ENCODE data around the gene FAM90A26.
"Not testable (repeated sequence)": the region's sequence is repeated elsewhere in the genome, so short reads cannot be mapped to it uniquely, and the experiment has no call there.

Gene FAM90A26

DNA sequence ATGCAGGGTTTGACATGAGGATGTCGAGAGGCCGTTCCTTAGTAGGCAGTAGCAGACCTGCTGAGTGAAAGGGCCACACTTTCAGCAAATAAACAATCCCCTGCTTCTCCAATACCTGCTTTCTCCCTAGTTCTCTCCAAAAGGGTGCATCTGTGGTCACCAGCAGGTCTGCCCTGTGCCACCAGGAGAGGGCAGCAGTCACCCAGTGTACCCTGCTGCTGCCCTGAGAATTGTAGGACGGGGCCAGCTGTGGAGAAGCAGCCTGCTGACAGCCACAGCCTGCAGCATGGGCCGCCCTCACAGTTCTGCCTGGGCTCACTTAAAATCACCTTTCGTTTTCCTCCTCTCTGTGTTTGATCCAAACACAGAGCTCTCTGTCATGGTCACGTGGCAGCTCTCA, 11.8 kb upstream of the FAM90A26 start:
- TF ChIP-seq, protein P1, sequence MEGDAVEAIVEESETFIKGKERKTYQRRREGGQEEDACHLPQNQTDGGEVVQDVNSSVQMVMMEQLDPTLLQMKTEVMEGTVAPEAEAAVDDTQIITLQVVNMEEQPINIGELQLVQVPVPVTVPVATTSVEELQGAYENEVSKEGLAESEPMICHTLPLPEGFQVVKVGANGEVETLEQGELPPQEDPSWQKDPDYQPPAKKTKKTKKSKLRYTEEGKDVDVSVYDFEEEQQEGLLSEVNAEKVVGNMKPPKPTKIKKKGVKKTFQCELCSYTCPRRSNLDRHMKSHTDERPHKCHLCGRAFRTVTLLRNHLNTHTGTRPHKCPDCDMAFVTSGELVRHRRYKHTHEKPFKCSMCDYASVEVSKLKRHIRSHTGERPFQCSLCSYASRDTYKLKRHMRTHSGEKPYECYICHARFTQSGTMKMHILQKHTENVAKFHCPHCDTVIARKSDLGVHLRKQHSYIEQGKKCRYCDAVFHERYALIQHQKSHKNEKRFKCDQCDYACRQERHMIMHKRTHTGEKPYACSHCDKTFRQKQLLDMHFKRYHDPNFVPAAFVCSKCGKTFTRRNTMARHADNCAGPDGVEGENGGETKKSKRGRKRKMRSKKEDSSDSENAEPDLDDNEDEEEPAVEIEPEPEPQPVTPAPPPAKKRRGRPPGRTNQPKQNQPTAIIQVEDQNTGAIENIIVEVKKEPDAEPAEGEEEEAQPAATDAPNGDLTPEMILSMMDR (IDR thresholded peaks at IDR 0.05; ENCODE audit: low read depth, low read length): peak; percentile 55
- not testable (repeated sequence) for H3K9me3 ChIP-seq (ENCODE audit: severe bottlenecking); H3K36me3 ChIP-seq; H3K27ac ChIP-seq; H3K4me3 ChIP-seq (ENCODE audit: low read depth, low read length); H3K27me3 ChIP-seq (ENCODE audit: insufficient read depth, low read depth, severe bottlenecking)
- peak; percentile 43 for DNase-seq

DNA sequence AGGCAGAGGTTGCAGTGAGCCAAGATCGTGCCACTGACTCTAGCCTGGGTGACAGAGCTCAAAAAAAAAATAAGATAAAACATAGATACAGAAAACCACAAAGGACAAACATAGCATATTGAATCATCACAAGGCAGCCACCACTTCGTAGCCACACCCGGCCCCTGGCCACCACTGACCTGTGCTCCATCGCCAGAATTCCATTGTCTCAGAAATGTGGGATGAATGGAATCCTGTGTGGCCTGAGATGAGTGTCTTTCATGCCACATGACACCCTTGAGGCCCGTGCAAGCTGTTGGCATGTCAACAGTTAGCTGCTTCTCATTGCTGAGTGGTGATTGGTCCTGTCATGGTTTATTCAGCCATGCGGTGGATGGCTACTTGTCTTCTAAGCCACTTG, 10.2 kb upstream of the FAM90A26 start:
- H3K9me3 ChIP-seq (ENCODE audit: severe bottlenecking); H3K36me3 ChIP-seq; H3K27me3 ChIP-seq (ENCODE audit: insufficient read depth, low read depth, severe bottlenecking); DNase-seq; H3K27ac ChIP-seq; H3K4me3 ChIP-seq (ENCODE audit: low read depth, low read length): not testable (repeated sequence)

DNA sequence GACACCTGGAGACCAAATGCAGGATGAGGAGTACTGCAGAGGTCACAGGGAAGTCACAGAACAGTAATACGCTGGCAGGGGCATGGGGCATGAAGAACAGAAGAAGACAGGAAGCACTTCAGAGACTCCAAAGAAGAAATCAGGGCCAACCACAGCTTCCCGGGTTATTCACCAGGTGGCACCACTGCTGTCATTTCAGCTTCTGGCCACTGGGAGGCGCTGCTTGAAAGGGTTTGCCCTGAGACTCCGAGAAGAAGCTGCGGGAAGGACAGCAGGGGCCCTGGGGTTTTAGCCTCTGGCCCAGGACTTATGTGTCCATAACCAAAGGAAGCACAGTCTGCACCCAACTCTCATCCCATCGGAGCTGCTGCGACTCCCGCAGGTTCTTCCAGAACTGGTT, 4.2 kb upstream of the FAM90A26 start:
- TF ChIP-seq, protein P1 (IDR thresholded peaks at IDR 0.05; ENCODE audit: low read depth, low read length): peak; percentile 83
- H3K36me3 ChIP-seq; H3K9me3 ChIP-seq (ENCODE audit: severe bottlenecking); H3K27ac ChIP-seq; H3K4me3 ChIP-seq (ENCODE audit: low read depth, low read length); H3K27me3 ChIP-seq (ENCODE audit: insufficient read depth, low read depth, severe bottlenecking): not testable (repeated sequence)
- peak; percentile 73 for DNase-seq

DNA sequence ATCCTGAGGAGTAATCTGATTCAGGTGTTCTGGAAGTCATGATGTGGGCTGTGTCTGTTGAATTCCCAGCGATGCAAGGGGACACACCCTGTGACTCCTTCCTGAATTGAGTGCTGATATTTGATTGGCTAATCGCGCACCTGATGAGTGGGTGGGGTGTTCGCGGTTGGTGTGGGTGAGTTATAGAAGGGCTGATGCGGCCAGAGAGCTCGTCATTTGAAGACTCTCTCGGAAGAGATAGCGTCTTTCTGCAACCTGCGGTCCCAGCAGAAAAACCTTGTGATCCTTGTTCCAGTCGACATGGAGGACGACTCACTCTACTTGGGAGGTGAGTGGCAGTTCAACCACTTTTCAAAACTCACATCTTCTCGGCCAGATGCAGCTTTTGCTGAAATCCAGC, 40.1 kb downstream of the FAM90A26 start, which contains the start of gene USP17L10:
Gene USP17L10, plus strand, starts transcription at position 301 of the 400 bp plus-strand sequence. Its CDS starts 0 bp downstream, at position 301.
- H3K27ac ChIP-seq; H3K9me3 ChIP-seq (ENCODE audit: severe bottlenecking); H3K36me3 ChIP-seq; DNase-seq; H3K4me3 ChIP-seq (ENCODE audit: low read depth, low read length); H3K27me3 ChIP-seq (ENCODE audit: insufficient read depth, low read depth, severe bottlenecking): not testable (repeated sequence)

DNA sequence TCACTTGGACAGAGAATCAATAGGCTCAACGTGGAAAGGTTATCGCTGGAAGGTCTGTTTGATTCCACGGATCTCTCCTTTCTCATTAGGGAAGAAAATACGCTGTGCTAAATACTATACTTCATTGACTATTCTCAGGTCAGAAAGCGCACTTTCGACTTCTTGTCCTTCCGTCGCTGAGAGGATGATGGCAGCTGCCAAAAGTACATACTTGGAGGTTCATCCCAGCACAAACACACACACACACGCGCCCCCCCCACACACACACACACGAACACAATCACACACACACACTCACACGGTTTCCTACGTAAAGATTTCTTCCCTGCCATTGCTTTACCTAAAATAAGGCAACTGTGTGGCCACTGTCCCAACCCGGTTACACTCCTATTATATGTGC, 44.5 kb downstream of the FAM90A26 start:
- not testable (repeated sequence) for H3K9me3 ChIP-seq (ENCODE audit: severe bottlenecking); H3K27ac ChIP-seq; H3K27me3 ChIP-seq (ENCODE audit: insufficient read depth, low read depth, severe bottlenecking); H3K36me3 ChIP-seq; H3K4me3 ChIP-seq (ENCODE audit: low read depth, low read length); DNase-seq

DNA sequence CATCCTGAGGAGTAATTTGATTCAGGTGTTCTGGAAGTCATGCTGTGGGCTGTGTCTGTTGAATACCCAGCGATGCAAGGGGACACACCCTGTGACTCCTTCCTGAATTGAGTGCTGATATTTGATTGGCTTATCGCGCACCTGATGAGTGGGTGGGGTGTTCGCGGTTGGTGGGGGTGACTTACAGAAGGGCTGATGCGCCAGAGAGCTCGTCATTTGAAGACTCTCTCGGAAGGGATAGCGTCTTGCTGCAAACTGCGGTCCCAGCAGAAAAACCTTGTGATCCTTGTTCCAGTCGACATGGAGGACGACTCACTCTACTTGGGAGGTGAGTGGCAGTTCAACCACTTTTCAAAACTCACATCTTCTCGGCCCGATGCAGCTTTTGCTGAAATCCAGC, 44.9 kb downstream of the FAM90A26 start, which contains the start of gene USP17L11:
Gene USP17L11, plus strand, starts transcription at position 301 of the 400 bp plus-strand sequence. Its CDS starts 0 bp downstream, at position 301.
- not testable (repeated sequence) for H3K27ac ChIP-seq; H3K27me3 ChIP-seq (ENCODE audit: insufficient read depth, low read depth, severe bottlenecking); DNase-seq; H3K4me3 ChIP-seq (ENCODE audit: low read depth, low read length); H3K9me3 ChIP-seq (ENCODE audit: severe bottlenecking); H3K36me3 ChIP-seq

DNA sequence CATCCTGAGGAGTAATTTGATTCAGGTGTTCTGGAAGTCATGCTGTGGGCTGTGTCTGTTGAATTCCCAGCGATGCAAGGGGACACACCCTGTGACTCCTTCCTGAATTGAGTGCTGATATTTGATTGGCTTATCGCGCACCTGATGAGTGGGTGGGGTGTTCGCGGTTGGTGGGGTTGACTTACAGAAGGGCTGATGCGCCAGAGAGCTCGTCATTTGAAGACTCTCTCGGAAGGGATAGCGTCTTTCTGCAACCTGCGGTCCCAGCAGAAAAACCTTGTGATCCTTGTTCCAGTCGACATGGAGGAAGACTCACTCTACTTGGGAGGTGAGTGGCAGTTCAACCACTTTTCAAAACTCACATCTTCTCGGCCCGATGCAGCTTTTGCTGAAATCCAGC, 49.6 kb downstream of the FAM90A26 start, which contains the start of gene USP17L12:
Gene USP17L12, plus strand, starts transcription at position 301 of the 400 bp plus-strand sequence. Its CDS starts 0 bp downstream, at position 301.
- not testable (repeated sequence) for H3K4me3 ChIP-seq (ENCODE audit: low read depth, low read length); H3K9me3 ChIP-seq (ENCODE audit: severe bottlenecking); H3K36me3 ChIP-seq; DNase-seq; H3K27ac ChIP-seq; H3K27me3 ChIP-seq (ENCODE audit: insufficient read depth, low read depth, severe bottlenecking)

DNA sequence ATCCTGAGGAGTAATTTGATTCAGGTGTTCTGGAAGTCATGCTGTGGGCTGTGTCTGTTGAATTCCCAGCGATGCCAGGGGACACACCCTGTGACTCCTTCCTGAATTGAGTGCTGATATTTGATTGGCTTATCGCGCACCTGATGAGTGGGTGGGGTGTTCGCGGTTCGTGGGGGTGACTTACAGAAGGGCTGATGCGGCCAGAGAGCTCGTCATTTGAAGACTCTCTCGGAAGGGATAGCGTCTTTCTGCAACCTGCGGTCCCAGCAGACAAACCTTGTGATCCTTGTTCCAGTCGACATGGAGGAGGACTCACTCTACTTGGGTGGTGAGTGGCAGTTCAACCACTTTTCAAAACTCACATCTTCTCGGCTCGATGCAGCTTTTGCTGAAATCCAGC, 54.4 kb downstream of the FAM90A26 start, which contains the start of gene USP17L13:
Gene USP17L13, plus strand, starts transcription at position 301 of the 400 bp plus-strand sequence. Its CDS starts 0 bp downstream, at position 301.
- H3K9me3 ChIP-seq (ENCODE audit: severe bottlenecking); H3K4me3 ChIP-seq (ENCODE audit: low read depth, low read length); H3K27ac ChIP-seq; H3K27me3 ChIP-seq (ENCODE audit: insufficient read depth, low read depth, severe bottlenecking); DNase-seq; H3K36me3 ChIP-seq: not testable (repeated sequence)

Data from WERI-Rb-1 (cell line).